SK-N-SH treated with all-trans-retinoic acid at 6 μM for 48 hours (cell line): Measurements from ENCODE around the gene KDM4B.

Source experiments
- CREB5 ChIP-seq: fragments of 250-450 bp; sonication (Bioruptor Pico); IDR thresholded peaks from 2 replicates; pipeline ENCODE4 v1.5.1; 2020; ENCODE audit warnings: low read depth, mild to moderate bottlenecking, moderate library complexity
- ESRRG ChIP-seq: fragments of 250-450 bp; sonication (Bioruptor Pico); IDR thresholded peaks from 2 replicates; pipeline ENCODE4 v1.6.1; 2021; ENCODE audit warnings: mild to moderate bottlenecking
- ISL1 ChIP-seq: fragments of 250-450 bp; sonication (Bioruptor Pico); IDR thresholded peaks from 2 replicates; pipeline ENCODE4 v2.1.2; 2022; ENCODE audit warnings: mild to moderate bottlenecking, moderate library complexity
- PATZ1 ChIP-seq: fragments of 250-450 bp; sonication (Bioruptor Pico); IDR thresholded peaks from 2 replicates; pipeline ENCODE4 v1.8.0; 2020; ENCODE audit warnings: mild to moderate bottlenecking, moderate library complexity, borderline replicate concordance
- POU6F1 ChIP-seq: fragments of 250-450 bp; sonication (Bioruptor Pico); IDR thresholded peaks from 2 replicates; pipeline ENCODE4 v1.8.0; 2021; ENCODE audit warnings: low read depth, mild to moderate bottlenecking, moderate library complexity, borderline replicate concordance
- RARB ChIP-seq: fragments of 250-450 bp; sonication (Bioruptor Pico); IDR thresholded peaks from 2 replicates; pipeline ENCODE4 v1.8.0; 2021; ENCODE audit warnings: mild to moderate bottlenecking, moderate library complexity
- TCF4 ChIP-seq: fragments of 250-450 bp; sonication (Bioruptor Pico); IDR thresholded peaks from 2 replicates; pipeline ENCODE4 v1.8.0; 2021; ENCODE audit warnings: mild to moderate bottlenecking, moderate library complexity, borderline replicate concordance
- TSHZ2 ChIP-seq: fragments of 250-450 bp; sonication (Bioruptor Pico); IDR thresholded peaks from 2 replicates; pipeline ENCODE4 v1.5.0; 2020; ENCODE audit warnings: mild to moderate bottlenecking, moderate library complexity
- ZC3H10 ChIP-seq: fragments of 250-450 bp; sonication (Bioruptor Pico); IDR thresholded peaks from 2 replicates; pipeline ENCODE4 v1.5.1; 2021; ENCODE audit warnings: mild to moderate bottlenecking, moderate library complexity
- ZNF565 ChIP-seq: fragments of 450-650 bp; formaldehyde crosslinking; conservative IDR thresholded peaks from 2 replicates; pipeline ENCODE4 v1.5.0; 2020; ENCODE audit warnings: low read depth, mild to moderate bottlenecking, moderate library complexity

GRCh38 chr19:5040544-5041167 lies 71.7 kb downstream of the KDM4B start:
- TF ChIP-seq PATZ1 (CRISPR knock-in tag) = no peak
- no peak for TF ChIP-seq ZC3H10 (CRISPR knock-in tag)
- TF ChIP-seq RARB (CRISPR knock-in tag) = no peak
- no peak for TF ChIP-seq TSHZ2 (CRISPR knock-in tag)
- TF ChIP-seq ZNF565 (CRISPR knock-in tag) = no peak
- TF ChIP-seq ESRRG = no peak
- no peak for TF ChIP-seq POU6F1 (CRISPR knock-in tag)
- TF ChIP-seq CREB5 (CRISPR knock-in tag) = no peak
- TF ChIP-seq TCF4 (CRISPR knock-in tag) = no peak
- TF ChIP-seq ISL1 (CRISPR knock-in tag) = no peak
